GM12873 (cell line): ENCODE data around the gene TEX48.

Experiments used
- CTCF ChIP-seq: IDR thresholded peaks from 2 replicates; pipeline ENCODE4 v1.5.1; 2012; ENCODE audit warnings: low read depth, mild to moderate bottlenecking, moderate library complexity, low read length, control low read depth; ENCODE audit not compliant: insufficient read depth; ENCODE audit errors: missing control alignments

Gene TEX48

GRCh38 chr9:114652776-114653555 is 29.0 kb downstream of the TEX48 start:
- TF ChIP-seq CTCF = no peak

GRCh38 chr9:114643896-114644295 is 38.1 kb downstream of the TEX48 start:
- no peak for TF ChIP-seq CTCF

GRCh38 chr9:114643001-114643400 is 39.0 kb downstream of the TEX48 start:
- TF ChIP-seq CTCF = no peak

GRCh38 chr9:114641967-114642366 is 40.0 kb downstream of the TEX48 start:
- no peak for TF ChIP-seq CTCF

GRCh38 chr9:114638404-114638803 is 43.6 kb downstream of the TEX48 start:
- TF ChIP-seq CTCF = no peak

GRCh38 chr9:114634387-114634786 is 47.6 kb downstream of the TEX48 start:
- TF ChIP-seq CTCF = no peak

GRCh38 chr9:114633438-114634089 is 48.4 kb downstream of the TEX48 start:
- TF ChIP-seq CTCF = no peak
